ENCODE measurements around the gene SLC2A11.

- TF ChIP-seq YY1 (IDR thresholded peaks at IDR 0.05; ENCODE audit: insufficient read depth, insufficient read length) (no peak), ZNF274 (IDR thresholded peaks at IDR 0.05; ENCODE audit: low read depth, low read length) (no peak), SUZ12 (IDR thresholded peaks at IDR 0.05; ENCODE audit: extremely low read depth, insufficient read depth, insufficient read length) (no peak)
These were observed 51.7 kb downstream of the SLC2A11 start for GRCh38 chr22:23909296-23909898.
